K562 (cell line): ENCODE data around the gene IQCN. TPM values are rescaled to one million over a fixed set of nuclear protein-coding genes. Genes with fewer than 3 reads are reported as not detected.
A peak's percentile ranks its signal among the peaks of the same experiment; 100 is the strongest.

Experiments used
- ATAC-seq: fragments of 200-7000 bp; cut with Tn5 transposase; 3 replicates; pipeline ENCODE4 v1.9.1; 2020; ENCODE audit warnings: moderate library complexity
- BruUV-seq: library from RNA; stranded (reverse); fragments of 400-500 nt; replicated peaks from 2 replicates; lab custom pipeline; 2021; lab: Mats Ljungman, UMichigan
- CTCF ChIA-PET: fragments of 300-600 bp; formaldehyde crosslinking; extraction: SDS; loops from one replicate; lab custom pipeline; 2021; ENCODE audit warnings: low intra/inter-chr PET ratio; lab: Yijun Ruan, JAX
- POLR2A ChIA-PET: fragments of 300-600, 350-650 bp; sonication (Branson Sonifier 250); formaldehyde crosslinking; extraction: SDS; loops from one replicate; lab custom pipeline; 2021; ENCODE audit warnings: antibody characterized with exemption, inconsistent platforms; lab: Yijun Ruan, JAX
- DNase-seq, 4 experiments: peaks; one replicate each; pipeline versions ENCODE4 v3.0.0 to v3.0.0-alpha.2; 2011 to 2018; ENCODE audit warnings: low spot score in 3 of 4, mixed read lengths in 3 of 4; ENCODE audit errors: extremely low read depth in 1 of 4
- FAIRE-seq: peaks from 2 replicates; lab custom pipeline; 2011; peaks lifted over from hg19 to GRCh38; lab: Jason Lieb, UNC
- H2AFZ ChIP-seq: 2 replicates; pipeline ENCODE4 v1.6.0; 2011; ENCODE audit warnings: low read depth, low read length, control low read depth, inconsistent platforms
- H3K27ac ChIP-seq: fragments of 200-600 bp; 3 replicates; pipeline ENCODE4 v1.8.0; 2011; ENCODE audit warnings: low read depth, mild to moderate bottlenecking, control low read depth, inconsistent platforms, low read length, moderate library complexity, mixed read lengths; ENCODE audit errors: extremely low read depth
- H3K27me3 ChIP-seq, 2 experiments: fragments of 300-600 bp in 1 of 2; 2 replicates in 1 of 2; 3 replicates in 1 of 2; pipeline versions ENCODE4 v1.6.0 to v1.8.0; 2011; ENCODE audit warnings: inconsistent platforms in 2 of 2, low read length in 2 of 2, mild to moderate bottlenecking in 1 of 2, mixed read lengths in 1 of 2, moderate library complexity in 1 of 2; ENCODE audit not compliant: control insufficient read depth in 2 of 2, insufficient read depth in 2 of 2
- H3K36me3 ChIP-seq: fragments of 300-600 bp; 3 replicates; pipeline ENCODE4 v1.8.0; 2011; ENCODE audit warnings: mild to moderate bottlenecking, low read length, inconsistent platforms; ENCODE audit not compliant: control insufficient read depth, insufficient read depth
- H3K4me1 ChIP-seq, 2 experiments: fragments of 200-600 bp in 1 of 2; replicated peaks in 1 of 2; 2 replicates in 1 of 2; 3 replicates in 1 of 2; pipeline versions ENCODE4 v1.5.1 to v1.8.0; 2011; ENCODE audit warnings: inconsistent platforms in 2 of 2, low read length in 2 of 2, mild to moderate bottlenecking in 1 of 2, mixed read lengths in 1 of 2, moderate library complexity in 1 of 2; ENCODE audit not compliant: control insufficient read depth in 2 of 2, insufficient read depth in 2 of 2
- H3K4me2 ChIP-seq: 2 replicates; pipeline ENCODE4 v1.6.1; 2011; ENCODE audit warnings: low read length, control low read depth, inconsistent platforms, mixed read lengths; ENCODE audit not compliant: insufficient read depth
- H3K4me3 ChIP-seq: fragments of 200-600 bp; sonication (generic), shearing (Covaris generic); 2 replicates; pipeline ENCODE4 v1.5.1; 2016; ENCODE audit warnings: control low read depth, inconsistent platforms
- H3K79me2 ChIP-seq: fragments of 200-600 bp; 3 replicates; pipeline ENCODE4 v1.8.0; 2011; ENCODE audit warnings: low read length, inconsistent platforms; ENCODE audit not compliant: control insufficient read depth, insufficient read depth
- H3K9ac ChIP-seq, 2 experiments: 2 replicates each; pipeline versions ENCODE4 v1.6.0 to v1.6.1; 2011; ENCODE audit warnings: low read depth in 2 of 2, low read length in 2 of 2, control low read depth in 1 of 2, inconsistent platforms in 1 of 2, mild to moderate bottlenecking in 1 of 2, mixed read lengths in 1 of 2; ENCODE audit not compliant: insufficient read depth in 1 of 2
- H3K9me1 ChIP-seq: one replicate; pipeline ENCODE4 v1.6.0; 2011; ENCODE audit warnings: inconsistent platforms, mild to moderate bottlenecking, low read length, moderate library complexity; ENCODE audit not compliant: control insufficient read depth, insufficient read depth
- H3K9me3 ChIP-seq: replicated peaks from 2 replicates; pipeline ENCODE4 v1.5.1; 2011; ENCODE audit warnings: low read depth, low read length, inconsistent platforms; ENCODE audit not compliant: control insufficient read depth, insufficient read depth
- H4K20me1 ChIP-seq: replicated peaks from 2 replicates; pipeline ENCODE4 v1.6.1; 2011; ENCODE audit warnings: low read length, inconsistent platforms, mixed read lengths; ENCODE audit not compliant: control insufficient read depth, insufficient read depth
- FOXM1 ChIP-seq, 2 experiments: fragments of 450-650 bp in 1 of 2; sonication (generic) in 1 of 2; formaldehyde crosslinking in 1 of 2; IDR thresholded peaks; 2 replicates each; pipeline versions ENCODE4 v1.6.1 to v1.9.0; 2017 to 2022; ENCODE audit warnings: low read depth in 2 of 2, mild to moderate bottlenecking in 2 of 2, missing genetic modification reagents in 1 of 2, moderate library complexity in 1 of 2
- HDAC2 ChIP-seq: fragments of 450-650 bp; IDR thresholded peaks from 2 replicates; pipeline ENCODE4 v1.6.1; 2016; ENCODE audit warnings: mild to moderate bottlenecking
- HOXB6 ChIP-seq: fragments of 250-450 bp; sonication (Bioruptor Pico); IDR thresholded peaks from 2 replicates; pipeline ENCODE4 v1.5.1; 2022; ENCODE audit warnings: mild to moderate bottlenecking, borderline replicate concordance
- JUN ChIP-seq, 2 experiments: sonication (generic) in 1 of 2; formaldehyde crosslinking in 1 of 2; IDR thresholded peaks; 2 replicates each; pipeline versions ENCODE4 v1.6.1 to v1.8.0; 2012 to 2022; ENCODE audit warnings: borderline replicate concordance in 2 of 2, mild to moderate bottlenecking in 2 of 2, improper control_type of control experiment in 1 of 2, low read depth in 1 of 2, low read length in 1 of 2, missing genetic modification reagents in 1 of 2
- KLF13 ChIP-seq: fragments of 450-650 bp; IDR thresholded peaks from 2 replicates; pipeline ENCODE4 v1.6.1; 2016; ENCODE audit warnings: missing genetic modification characterization, low read depth, mild to moderate bottlenecking, missing compliant biosample characterization, moderate library complexity, borderline replicate concordance
- MAFG ChIP-seq: fragments of 450-650 bp; conservative IDR thresholded peaks from 2 replicates; pipeline ENCODE4 v1.6.1; 2016; ENCODE audit warnings: missing genetic modification characterization, missing compliant biosample characterization
- RBBP5 ChIP-seq: fragments of 200-600 bp; sonication (generic); IDR thresholded peaks from 2 replicates; pipeline ENCODE4 v1.6.1; 2012; ENCODE audit warnings: borderline replicate concordance, mild to moderate bottlenecking, low read length, control low read depth, inconsistent platforms; ENCODE audit not compliant: insufficient read depth, poor library complexity, severe bottlenecking
- RBFOX2 ChIP-seq: fragments of 200-400 bp; formaldehyde crosslinking; IDR thresholded peaks from 2 replicates; pipeline ENCODE4 v1.6.1; 2017; ENCODE audit warnings: low read depth, mild to moderate bottlenecking, low read length, moderate library complexity
- SMARCC2 ChIP-seq: fragments of 450-650 bp; IDR thresholded peaks from 2 replicates; pipeline ENCODE4 v1.6.1; 2017; ENCODE audit warnings: antibody characterized with exemption, moderate library complexity, mild to moderate bottlenecking, low read depth
- ZBTB33 ChIP-seq: sonication (generic); formaldehyde crosslinking; IDR thresholded peaks from 2 replicates; pipeline ENCODE4 v1.8.1; 2023; ENCODE audit warnings: mild to moderate bottlenecking, missing genetic modification reagents
- ZC3H4 ChIP-seq: sonication (generic); formaldehyde crosslinking; IDR thresholded peaks from 2 replicates; pipeline ENCODE4 v1.9.0; 2021; ENCODE audit warnings: missing genetic modification reagents, borderline replicate concordance
- ZNF133 ChIP-seq: fragments of 250-450 bp; sonication (Bioruptor Pico); IDR thresholded peaks from 2 replicates; pipeline ENCODE4 v1.4.0; 2020; ENCODE audit warnings: mild to moderate bottlenecking
- WGBS: fragments of 100-300 bp; shearing (Covaris generic); methylation state at CpG from one replicate; pipeline ENCODE4 v1.1.6; 2016; ENCODE audit warnings: low coverage, mixed read lengths; ENCODE audit not compliant: insufficient coverage; ENCODE audit errors: missing lambda C conversion rate; 5-methylcytosine and 5-hydroxymethylcytosine counted together
- in situ Hi-C: fragments of 300-500 bp; cut with MboI; formaldehyde crosslinking; loops from 4 replicates; pipeline ENCODE4 v1.15.0; 2018; ENCODE audit warnings: inconsistent platforms, mixed read lengths
- intact Hi-C: fragments of 100-400 bp; cut with micrococcal nuclease; formaldehyde crosslinking; loops from 2 replicates; pipeline ENCODE4 v1.14.2; 2022
- polyA plus RNA-seq, 8 experiments: library from polyadenylated mRNA; depleted of rRNA in 4 of 8; stranded (reverse) in 5 of 8; unstranded in 3 of 8; fragments of >200 nt; fragmentation: Nextera tagmentation in 2 of 8; fragmentation: Illumina TruSeq in 1 of 8; extraction: Ambion mirVana in 2 of 8; extraction: Trizol in 1 of 8; gene quantifications; 2 replicates each; pipeline versions ENCODE4 v1.2.1 to v1.2.3, GENCODE V29; 2011 to 2014; ENCODE audit warnings: inconsistent platforms in 1 of 8, missing spikeins in 1 of 8
- total RNA-seq, 7 experiments: library from RNA; depleted of rRNA in 6 of 7; stranded (reverse); fragments of >200 nt in 6 of 7; fragmentation: Illumina TruSeq in 2 of 7; extraction: Trizol in 2 of 7; gene quantifications; 2 replicates each; pipeline versions ENCODE4 v1.2.1 to v1.2.3, GENCODE V29; 2011 to 2021; ENCODE audit warnings: low replicate concordance in 1 of 7
- TF ChIP-seq, protein P1 (sequence below): fragments of 450-650 bp; IDR thresholded peaks from 2 replicates; pipeline ENCODE4 v1.6.1; 2017; ENCODE audit warnings: antibody characterized with exemption, mild to moderate bottlenecking

The IQCN gene
- total and polyA plus RNA-seq, 9 of the 15 experiments (the other 6 are each of a cell fraction or from before 2014, with no cell fraction given), result 0.01 to 0.07 (median 0.04) TPM; not detected in 3

GRCh38 chr19:18300930-18301717, 26.9 kb upstream of the IQCN start:
- Histone ChIP-seq H4K20me1 (no peaks in the 10 kb centered on the region), H3K9me1 (no peaks in the 10 kb centered on the region), H3K4me2 (peak overlapping the region; percentile 12; the same call in 1 of the 2 replicates), H2AFZ (peak overlapping the region; percentile 36; the same call in 1 of the 2 replicates), H3K27me3 (no peaks in the 10 kb centered on the region), H3K36me3 (peaks cover 4% of the 10 kb centered on the region; the same call in 1 of the 3 replicates), H3K4me3 (no peak overlapping the region), H3K9me3 (no peaks in the 10 kb centered on the region), H3K9ac (peak overlapping the region; percentile 24 to 87; a peak in 3 of 4 replicates), H3K27ac (peak overlapping the region; percentile 59), H3K79me2 (no peaks in the 10 kb centered on the region; the same call in 2 of the 3 replicates), H3K4me1 (peaks cover 32 to 50% of the 10 kb centered on the region in 2 experiments)
- WGBS, result 30% methylated on average over 18 of the region's 18 CpGs
- peak; percentile 55 for ATAC-seq
- ChIA-PET CTCF (no interaction called here), POLR2A (interaction anchor here (0.7 to 5.5 kb wide), 5 partner anchors 9 to 27 kb away, joined by 3 to 79 read pairs (median 15); partner anchors contain the start of genes JUND and LSM4)
- in situ Hi-C loops, result no loop called here
- peak; percentile 60 to 81 (median 69) for DNase-seq
- no TSS peak for BruUV-seq
- FAIRE-seq, result peak; percentile 74
- intact Hi-C loops, result no loop called here
- TF ChIP-seq FOXM1 (IDR thresholded peaks at IDR 0.05; ENCODE audit: low read depth) (no peak), FOXM1 (CRISPR knock-in tag; IDR thresholded peaks at IDR 0.05; ENCODE audit: low read depth) (0 out of 2 replicates have a peak, but pooled peaks have one; percentile 5), ZC3H4 (CRISPR knock-in tag) (no peak), JUN (IDR thresholded peaks at IDR 0.05; ENCODE audit: borderline replicate concordance, low read depth, low read length) (peak; percentile 70; the same call in 1 of the 2 replicates), JUN (CRISPR knock-in tag; IDR thresholded peaks at IDR 0.05; ENCODE audit: borderline replicate concordance) (peak; percentile 87; the same call in 1 of the 2 replicates), ZBTB33 (CRISPR knock-in tag) (peak; percentile 69), KLF13 (tag) (peak; percentile 53; the same call in 1 of the 2 replicates), RBFOX2 (no peak), ZNF133 (no peak), HOXB6 (CRISPR knock-in tag) (no peak), SMARCC2 (no peak), RBBP5 (no peak), HDAC2 (0 out of 2 replicates have a peak, but pooled peaks have one; percentile 45), MAFG (tag) (no peak)
- TF ChIP-seq, protein P1, sequence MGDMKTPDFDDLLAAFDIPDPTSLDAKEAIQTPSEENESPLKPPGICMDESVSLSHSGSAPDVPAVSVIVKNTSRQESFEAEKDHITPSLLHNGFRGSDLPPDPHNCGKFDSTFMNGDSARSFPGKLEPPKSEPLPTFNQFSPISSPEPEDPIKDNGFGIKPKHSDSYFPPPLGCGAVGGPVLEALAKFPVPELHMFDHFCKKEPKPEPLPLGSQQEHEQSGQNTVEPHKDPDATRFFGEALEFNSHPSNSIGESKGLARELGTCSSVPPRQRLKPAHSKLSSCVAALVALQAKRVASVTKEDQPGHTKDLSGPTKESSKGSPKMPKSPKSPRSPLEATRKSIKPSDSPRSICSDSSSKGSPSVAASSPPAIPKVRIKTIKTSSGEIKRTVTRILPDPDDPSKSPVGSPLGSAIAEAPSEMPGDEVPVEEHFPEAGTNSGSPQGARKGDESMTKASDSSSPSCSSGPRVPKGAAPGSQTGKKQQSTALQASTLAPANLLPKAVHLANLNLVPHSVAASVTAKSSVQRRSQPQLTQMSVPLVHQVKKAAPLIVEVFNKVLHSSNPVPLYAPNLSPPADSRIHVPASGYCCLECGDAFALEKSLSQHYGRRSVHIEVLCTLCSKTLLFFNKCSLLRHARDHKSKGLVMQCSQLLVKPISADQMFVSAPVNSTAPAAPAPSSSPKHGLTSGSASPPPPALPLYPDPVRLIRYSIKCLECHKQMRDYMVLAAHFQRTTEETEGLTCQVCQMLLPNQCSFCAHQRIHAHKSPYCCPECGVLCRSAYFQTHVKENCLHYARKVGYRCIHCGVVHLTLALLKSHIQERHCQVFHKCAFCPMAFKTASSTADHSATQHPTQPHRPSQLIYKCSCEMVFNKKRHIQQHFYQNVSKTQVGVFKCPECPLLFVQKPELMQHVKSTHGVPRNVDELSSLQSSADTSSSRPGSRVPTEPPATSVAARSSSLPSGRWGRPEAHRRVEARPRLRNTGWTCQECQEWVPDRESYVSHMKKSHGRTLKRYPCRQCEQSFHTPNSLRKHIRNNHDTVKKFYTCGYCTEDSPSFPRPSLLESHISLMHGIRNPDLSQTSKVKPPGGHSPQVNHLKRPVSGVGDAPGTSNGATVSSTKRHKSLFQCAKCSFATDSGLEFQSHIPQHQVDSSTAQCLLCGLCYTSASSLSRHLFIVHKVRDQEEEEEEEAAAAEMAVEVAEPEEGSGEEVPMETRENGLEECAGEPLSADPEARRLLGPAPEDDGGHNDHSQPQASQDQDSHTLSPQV, result no peak; the same call in 1 of the 2 replicates
